ENCODE results near the gene CLCN2.

- TF ChIP-seq CTCF (IDR thresholded peaks at IDR 0.05) (no peak), EMX1 (CRISPR knock-in tag; IDR thresholded peaks at IDR 0.05) (no peak), NR2C2 (CRISPR knock-in tag; IDR thresholded peaks at IDR 0.05) (no peak), ELF4 (CRISPR knock-in tag; IDR thresholded peaks at IDR 0.05; ENCODE audit: low read depth) (no peak), FOXP4 (CRISPR knock-in tag; IDR thresholded peaks at IDR 0.05) (no peak), SMAD4 (CRISPR knock-in tag; IDR thresholded peaks at IDR 0.05) (no peak), ZNF263 (CRISPR knock-in tag; IDR thresholded peaks at IDR 0.05; ENCODE audit: low read depth) (no peak), KAT7 (CRISPR knock-in tag; IDR thresholded peaks at IDR 0.05; ENCODE audit: borderline replicate concordance) (no peak), ATF6 (CRISPR knock-in tag; IDR thresholded peaks at IDR 0.05) (no peak)
Observed at GRCh38 chr3:184347321-184348056, 13.9 kb downstream of the CLCN2 start.
